DND-41 (cell line): ENCODE results near the gene ART5.

ENCODE experiments used
- EZH2 ChIP-seq: IDR thresholded peaks from 3 replicates; pipeline ENCODE4 v1.6.1; 2012; ENCODE audit warnings: borderline replicate concordance, low read depth, mild to moderate bottlenecking, moderate library complexity, low read length, inconsistent platforms; ENCODE audit not compliant: severe bottlenecking
- TF ChIP-seq, protein P1 (sequence below): IDR thresholded peaks from 2 replicates; pipeline ENCODE4 v1.5.1; 2012; ENCODE audit warnings: borderline replicate concordance, low read length, moderate library complexity, mild to moderate bottlenecking; ENCODE audit not compliant: poor library complexity, severe bottlenecking; ENCODE audit errors: extremely low read depth

DNA sequence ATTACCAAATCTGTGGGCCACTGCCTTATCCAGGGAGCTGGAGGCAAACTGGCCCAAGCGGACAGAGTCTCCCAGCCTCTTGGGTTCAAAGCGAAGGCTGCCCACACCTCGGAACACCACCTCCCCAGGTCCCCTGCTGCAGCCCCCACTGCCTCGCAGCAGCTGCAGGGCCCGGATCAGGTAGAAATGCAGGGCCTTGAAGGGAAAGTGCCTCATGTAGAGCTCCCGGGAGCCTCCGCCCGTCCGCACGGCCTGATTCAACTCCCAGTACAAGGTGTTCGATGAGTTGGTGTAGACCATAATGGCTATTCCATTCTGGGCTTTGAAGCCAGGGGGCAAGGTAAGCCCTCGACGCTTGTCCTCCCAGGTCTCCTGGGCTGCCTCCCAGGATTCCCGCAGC is 2.0 kb downstream of the ART5 start:
- TF ChIP-seq, protein P1, sequence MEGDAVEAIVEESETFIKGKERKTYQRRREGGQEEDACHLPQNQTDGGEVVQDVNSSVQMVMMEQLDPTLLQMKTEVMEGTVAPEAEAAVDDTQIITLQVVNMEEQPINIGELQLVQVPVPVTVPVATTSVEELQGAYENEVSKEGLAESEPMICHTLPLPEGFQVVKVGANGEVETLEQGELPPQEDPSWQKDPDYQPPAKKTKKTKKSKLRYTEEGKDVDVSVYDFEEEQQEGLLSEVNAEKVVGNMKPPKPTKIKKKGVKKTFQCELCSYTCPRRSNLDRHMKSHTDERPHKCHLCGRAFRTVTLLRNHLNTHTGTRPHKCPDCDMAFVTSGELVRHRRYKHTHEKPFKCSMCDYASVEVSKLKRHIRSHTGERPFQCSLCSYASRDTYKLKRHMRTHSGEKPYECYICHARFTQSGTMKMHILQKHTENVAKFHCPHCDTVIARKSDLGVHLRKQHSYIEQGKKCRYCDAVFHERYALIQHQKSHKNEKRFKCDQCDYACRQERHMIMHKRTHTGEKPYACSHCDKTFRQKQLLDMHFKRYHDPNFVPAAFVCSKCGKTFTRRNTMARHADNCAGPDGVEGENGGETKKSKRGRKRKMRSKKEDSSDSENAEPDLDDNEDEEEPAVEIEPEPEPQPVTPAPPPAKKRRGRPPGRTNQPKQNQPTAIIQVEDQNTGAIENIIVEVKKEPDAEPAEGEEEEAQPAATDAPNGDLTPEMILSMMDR = no peak
- no peak for TF ChIP-seq EZH2
